GM18907 (cell line): ENCODE results near the gene ACTL6A.
A peak's percentile ranks its signal among the peaks of the same experiment; 100 is the strongest.

ENCODE experiments used
- ATAC-seq: cut with Tn5 transposase; IDR thresholded peaks from one replicate; pipeline ENCODE4 v1.9.1; 2021; ENCODE audit warnings: mild to moderate bottlenecking, moderate library complexity; ENCODE audit not compliant: unreplicated experiment

ACTL6A gene

DNA sequence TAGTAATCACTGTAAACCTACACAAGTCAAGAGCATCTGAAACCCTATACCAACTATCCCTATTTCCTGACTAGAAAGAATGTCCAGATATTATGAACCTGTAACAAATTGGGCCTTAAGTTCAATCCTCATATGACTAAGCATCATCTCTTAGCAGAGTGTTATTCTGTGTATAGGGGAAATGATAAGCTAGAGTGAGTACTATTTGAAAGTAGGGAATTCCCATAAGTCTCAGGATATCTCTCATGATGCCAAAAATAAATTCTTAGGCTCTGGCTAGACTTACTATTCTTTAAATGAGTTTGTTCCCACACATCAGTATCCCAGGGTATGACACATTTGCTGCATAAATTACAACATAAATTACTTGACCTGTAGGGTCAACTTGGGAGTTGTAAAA is 26.4 kb downstream of the ACTL6A start:
- ATAC-seq: peak; percentile 51

- no peak for ATAC-seq
Observed at GRCh38 chr3:179590669-179591068, 27.9 kb downstream of the ACTL6A start.

- no peak for ATAC-seq
Observed at GRCh38 chr3:179591313-179591712, 28.6 kb downstream of the ACTL6A start.

DNA sequence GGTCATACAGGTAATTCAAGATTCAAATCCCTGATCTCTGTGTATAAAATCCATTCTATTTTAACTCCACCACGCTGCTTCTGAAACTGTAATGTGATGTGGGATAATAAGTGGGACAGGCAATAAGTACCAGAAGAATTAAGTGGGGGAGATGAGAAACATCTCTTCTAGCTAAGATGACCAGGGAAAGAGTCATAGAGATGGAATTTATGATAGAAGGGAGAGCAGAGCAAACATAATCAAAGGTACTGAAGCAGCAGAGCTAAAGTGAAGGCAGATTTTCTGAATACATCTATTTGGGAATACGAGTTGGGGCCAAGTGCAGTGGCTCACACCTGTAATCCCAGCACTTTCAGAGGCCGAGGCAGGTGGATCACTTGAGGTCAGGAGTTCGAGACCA is 36.8 kb downstream of the ACTL6A start:
- no peak for ATAC-seq

GRCh38 chr3:179603321-179603720 is 40.6 kb downstream of the ACTL6A start:
- no peak for ATAC-seq

DNA sequence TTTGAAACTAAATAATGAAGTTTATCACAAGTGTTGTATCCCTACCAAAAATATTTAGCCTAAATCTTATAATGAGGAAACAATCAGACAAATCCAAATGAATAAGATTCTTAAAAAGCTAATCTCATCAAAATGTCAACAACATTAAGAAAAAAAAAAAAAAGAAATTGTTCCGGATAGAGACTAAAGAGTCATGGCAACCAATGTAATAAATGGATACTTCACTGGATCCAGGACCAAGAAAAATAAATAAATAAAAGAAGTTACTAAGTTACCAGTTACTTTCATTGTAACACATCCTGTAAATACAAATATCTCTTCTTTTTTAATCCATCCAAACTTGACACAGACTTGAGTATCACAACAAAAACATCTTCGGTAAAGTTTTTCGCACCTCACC is 41.1 kb downstream of the ACTL6A start:
- ATAC-seq: no peak

DNA sequence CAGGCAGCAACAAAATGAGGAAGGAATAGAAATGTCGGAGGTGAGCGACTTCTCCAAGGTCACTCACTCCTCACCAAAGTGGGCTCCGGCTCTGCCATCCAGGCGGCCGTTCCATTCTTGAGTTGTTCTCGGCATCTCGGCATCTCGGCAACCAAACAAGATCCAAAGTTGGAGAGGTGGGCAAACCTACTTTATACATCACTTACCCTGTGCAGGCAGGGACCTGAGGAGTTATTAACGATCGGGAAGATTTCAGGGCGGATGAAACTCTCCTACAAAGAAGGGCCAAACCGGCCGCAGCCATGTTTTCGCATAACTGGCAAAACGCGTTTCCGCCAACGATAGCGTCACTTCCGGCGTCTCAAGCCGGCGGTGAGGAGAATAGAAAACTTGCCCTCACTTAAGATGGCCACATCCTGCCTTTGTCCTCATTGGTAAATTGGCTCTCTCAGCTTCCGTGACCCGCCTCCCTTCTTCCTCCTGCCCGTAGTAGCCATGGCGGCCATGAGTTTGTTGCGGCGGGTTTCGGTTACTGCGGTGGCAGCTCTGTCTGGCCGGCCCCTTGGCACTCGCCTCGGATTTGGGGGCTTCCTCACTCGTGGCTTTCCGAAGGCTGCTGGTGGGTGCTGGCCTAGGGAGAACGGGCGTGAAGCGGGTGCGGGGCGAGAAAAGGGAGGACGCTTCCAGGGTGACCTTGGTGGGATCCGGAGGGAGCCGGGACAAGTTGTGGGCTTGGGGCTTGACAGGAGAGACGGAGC is 41.8 kb downstream of the ACTL6A start, which contains the start of the genes MRPL47 and NDUFB5:
Gene MRPL47, minus strand, starts transcription at position 318 of the 758 bp plus-strand sequence. Its CDS starts 14 bp downstream, at position 304.
Gene NDUFB5, plus strand, starts transcription at position 474 of the 758 bp plus-strand sequence. Its CDS starts 22 bp downstream, at position 496.
- peak; percentile 97 for ATAC-seq

- no peak for ATAC-seq
Observed at GRCh38 chr3:179606534-179607085, 43.9 kb downstream of the ACTL6A start.

GRCh38 chr3:179608931-179609720 is 46.4 kb downstream of the ACTL6A start:
- ATAC-seq: peak; percentile 57

GRCh38 chr3:179610066-179610465 is 47.3 kb downstream of the ACTL6A start:
- no peak for ATAC-seq

DNA sequence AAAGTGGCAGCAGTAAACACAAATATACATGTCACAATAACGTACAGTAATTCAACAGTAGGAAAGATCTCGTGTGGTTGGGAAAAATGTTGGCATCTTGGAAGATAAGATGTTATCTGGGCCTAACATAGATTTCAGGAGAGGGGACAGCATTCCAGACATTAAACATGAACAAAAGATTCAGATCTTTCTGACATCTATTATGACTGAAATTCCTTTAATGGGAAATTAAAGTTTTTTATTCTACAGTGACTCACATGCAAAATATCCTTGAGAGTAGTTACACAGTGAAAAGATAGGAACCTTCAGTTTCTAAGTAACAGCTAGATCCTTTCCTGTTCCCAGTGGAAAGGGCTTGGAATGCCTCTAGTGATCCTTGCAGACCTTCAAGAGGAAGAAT is 51.1 kb downstream of the ACTL6A start:
- ATAC-seq: no peak

- no peak for ATAC-seq
Observed at GRCh38 chr3:179615458-179616173, 52.9 kb downstream of the ACTL6A start.

GRCh38 chr3:179622023-179622422 is 59.3 kb downstream of the ACTL6A start:
- no peak for ATAC-seq

DNA sequence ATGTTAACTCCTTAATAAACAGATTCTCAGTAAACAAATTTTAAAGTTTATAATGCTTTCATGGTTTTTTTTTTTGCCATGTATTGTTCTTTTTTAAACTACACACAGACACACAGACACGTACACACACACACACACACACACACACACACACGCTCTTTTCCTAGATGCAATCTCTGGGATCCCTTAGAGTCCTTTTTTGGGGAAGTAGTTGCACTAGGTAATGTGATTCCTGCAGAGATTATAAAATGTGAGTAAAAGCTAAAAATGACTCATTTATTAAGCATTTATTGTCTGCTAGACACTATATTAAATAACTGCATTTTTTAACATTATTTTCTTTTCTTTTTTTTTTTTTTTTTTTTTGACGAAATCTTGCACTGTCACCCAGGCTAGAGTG is 61.7 kb downstream of the ACTL6A start:
- ATAC-seq: no peak

- ATAC-seq: no peak
Observed at GRCh38 chr3:179630753-179631451, 68.2 kb downstream of the ACTL6A start.
